ENCODE results near the gene YWHAH.

YWHAH gene

GRCh38 chr22:31983911-31984656 lies 39.7 kb downstream of the YWHAH start:
- H3K36me3 ChIP-seq (ENCODE audit: control insufficient read depth in 2 of 2, insufficient read depth in 2 of 2, low read length in 2 of 2), result no peaks in the 10 kb centered on the region
- H3K27ac ChIP-seq (ENCODE audit: low read length), result no peak overlapping the region
- no peak overlapping the region for H3K9ac ChIP-seq (ENCODE audit: low read length in 2 of 2)
- no peaks in the 10 kb centered on the region for H3K9me3 ChIP-seq (ENCODE audit: control insufficient read depth in 2 of 2, low read length in 2 of 2)
- no peak overlapping the region for H3K4me3 ChIP-seq (ENCODE audit: low read length in 2 of 2)
- H3K27me3 ChIP-seq (ENCODE audit: control insufficient read depth in 1 of 2, insufficient read depth in 2 of 2, low read length in 2 of 2), result no peaks in the 10 kb centered on the region
- no peaks in the 10 kb centered on the region for H3K4me1 ChIP-seq (ENCODE audit: control insufficient read depth, insufficient read depth, low read length)

- Histone ChIP-seq H3K36me3 (ENCODE audit: control insufficient read depth in 2 of 2, insufficient read depth in 2 of 2, low read length in 2 of 2) (no peaks in the 10 kb centered on the region), H3K4me1 (ENCODE audit: control insufficient read depth, insufficient read depth, low read length) (no peaks in the 10 kb centered on the region), H3K27me3 (ENCODE audit: control insufficient read depth in 1 of 2, insufficient read depth in 2 of 2, low read length in 2 of 2) (peaks cover 0 to 2% of the 10 kb centered on the region in 2 donors), H3K9me3 (ENCODE audit: control insufficient read depth in 2 of 2, low read length in 2 of 2) (no peaks in the 10 kb centered on the region), H3K27ac (ENCODE audit: low read length) (no peak overlapping the region), H3K4me3 (ENCODE audit: low read length in 2 of 2) (no peak overlapping the region), H3K9ac (ENCODE audit: low read length in 2 of 2) (no peak overlapping the region)
These were observed 42.9 kb downstream of the YWHAH start for GRCh38 chr22:31987218-31987617.

- H3K27ac ChIP-seq (ENCODE audit: low read length), result no peak overlapping the region
- H3K4me1 ChIP-seq (ENCODE audit: control insufficient read depth, insufficient read depth, low read length), result no peaks in the 10 kb centered on the region
These were observed 46.9 kb downstream of the YWHAH start for GRCh38 chr22:31991102-31991839.

GRCh38 chr22:31995046-31995445 lies 50.7 kb downstream of the YWHAH start:
- H3K27ac ChIP-seq (ENCODE audit: low read length), result no peak overlapping the region
- no peaks in the 10 kb centered on the region for H3K4me1 ChIP-seq (ENCODE audit: control insufficient read depth, insufficient read depth, low read length)
- H3K9me3 ChIP-seq (ENCODE audit: control insufficient read depth in 2 of 2, low read length in 2 of 2), result no peaks in the 10 kb centered on the region
- H3K36me3 ChIP-seq (ENCODE audit: control insufficient read depth in 2 of 2, insufficient read depth in 2 of 2, low read length in 2 of 2), result no peaks in the 10 kb centered on the region
- H3K4me3 ChIP-seq (ENCODE audit: low read length in 2 of 2), result no peak overlapping the region
- H3K9ac ChIP-seq (ENCODE audit: low read length in 2 of 2), result no peak overlapping the region
- H3K27me3 ChIP-seq (ENCODE audit: control insufficient read depth in 1 of 2, insufficient read depth in 2 of 2, low read length in 2 of 2), result peaks cover 0 to 2% of the 10 kb centered on the region in 2 donors

More at GRCh38 chr22:31991102-31991839, 46.9 kb downstream of the YWHAH start:
- H3K27me3 ChIP-seq (ENCODE audit: control insufficient read depth in 1 of 2, insufficient read depth in 2 of 2, low read length in 2 of 2), result peaks cover 0 to 2% of the 10 kb centered on the region in 2 donors
- H3K9me3 ChIP-seq (ENCODE audit: control insufficient read depth in 2 of 2, low read length in 2 of 2), result no peaks in the 10 kb centered on the region
- H3K4me3 ChIP-seq (ENCODE audit: low read length in 2 of 2), result no peak overlapping the region
- H3K9ac ChIP-seq (ENCODE audit: low read length in 2 of 2), result no peak overlapping the region
- H3K36me3 ChIP-seq (ENCODE audit: control insufficient read depth in 2 of 2, insufficient read depth in 2 of 2, low read length in 2 of 2), result no peaks in the 10 kb centered on the region

GRCh38 chr22:31995807-31996206 lies 51.5 kb downstream of the YWHAH start:
- Histone ChIP-seq H3K27ac (ENCODE audit: low read length) (no peak overlapping the region), H3K9ac (ENCODE audit: low read length in 2 of 2) (no peak overlapping the region), H3K36me3 (ENCODE audit: control insufficient read depth in 2 of 2, insufficient read depth in 2 of 2, low read length in 2 of 2) (no peaks in the 10 kb centered on the region), H3K4me1 (ENCODE audit: control insufficient read depth, insufficient read depth, low read length) (no peaks in the 10 kb centered on the region), H3K27me3 (ENCODE audit: control insufficient read depth in 1 of 2, insufficient read depth in 2 of 2, low read length in 2 of 2) (no peaks in the 10 kb centered on the region), H3K4me3 (ENCODE audit: low read length in 2 of 2) (no peak overlapping the region), H3K9me3 (ENCODE audit: control insufficient read depth in 2 of 2, low read length in 2 of 2) (no peaks in the 10 kb centered on the region)

GRCh38 chr22:31998784-31999385 lies 54.5 kb downstream of the YWHAH start:
- H3K4me3 ChIP-seq (ENCODE audit: low read length in 2 of 2), result no peak overlapping the region
- no peaks in the 10 kb centered on the region for H3K9me3 ChIP-seq (ENCODE audit: control insufficient read depth in 2 of 2, low read length in 2 of 2)
- no peaks in the 10 kb centered on the region for H3K4me1 ChIP-seq (ENCODE audit: control insufficient read depth, insufficient read depth, low read length)
- no peaks in the 10 kb centered on the region for H3K36me3 ChIP-seq (ENCODE audit: control insufficient read depth in 2 of 2, insufficient read depth in 2 of 2, low read length in 2 of 2)
- H3K27ac ChIP-seq (ENCODE audit: low read length), result no peak overlapping the region
- H3K27me3 ChIP-seq (ENCODE audit: control insufficient read depth in 1 of 2, insufficient read depth in 2 of 2, low read length in 2 of 2), result no peaks in the 10 kb centered on the region
- H3K9ac ChIP-seq (ENCODE audit: low read length in 2 of 2), result no peak overlapping the region

- no peaks in the 10 kb centered on the region for H3K9me3 ChIP-seq (ENCODE audit: control insufficient read depth in 2 of 2, low read length in 2 of 2)
- no peaks in the 10 kb centered on the region for H3K4me1 ChIP-seq (ENCODE audit: control insufficient read depth, insufficient read depth, low read length)
- H3K27me3 ChIP-seq (ENCODE audit: control insufficient read depth in 1 of 2, insufficient read depth in 2 of 2, low read length in 2 of 2), result no peaks in the 10 kb centered on the region
- H3K4me3 ChIP-seq (ENCODE audit: low read length in 2 of 2), result no peak overlapping the region
- H3K27ac ChIP-seq (ENCODE audit: low read length), result no peak overlapping the region
- no peaks in the 10 kb centered on the region for H3K36me3 ChIP-seq (ENCODE audit: control insufficient read depth in 2 of 2, insufficient read depth in 2 of 2, low read length in 2 of 2)
- H3K9ac ChIP-seq (ENCODE audit: low read length in 2 of 2), result no peak overlapping the region
These were observed 55.8 kb downstream of the YWHAH start for GRCh38 chr22:32000181-32000580.

- Histone ChIP-seq H3K36me3 (ENCODE audit: control insufficient read depth in 2 of 2, insufficient read depth in 2 of 2, low read length in 2 of 2) (no peaks in the 10 kb centered on the region), H3K4me1 (ENCODE audit: control insufficient read depth, insufficient read depth, low read length) (no peaks in the 10 kb centered on the region), H3K9me3 (ENCODE audit: control insufficient read depth in 2 of 2, low read length in 2 of 2) (no peaks in the 10 kb centered on the region), H3K4me3 (ENCODE audit: low read length in 2 of 2) (no peak overlapping the region), H3K27ac (ENCODE audit: low read length) (no peak overlapping the region), H3K9ac (ENCODE audit: low read length in 2 of 2) (no peak overlapping the region), H3K27me3 (ENCODE audit: control insufficient read depth in 1 of 2, insufficient read depth in 2 of 2, low read length in 2 of 2) (no peaks in the 10 kb centered on the region)
These were observed 61.1 kb downstream of the YWHAH start for GRCh38 chr22:32005453-32005852.
